GM21526 (cell line): ENCODE results near the gene COPRS.
"Not testable (repeated sequence)": the region's sequence is repeated elsewhere in the genome, so short reads cannot be mapped to it uniquely, and the experiment has no call there.

ENCODE experiments used
- ATAC-seq: cut with Tn5 transposase; IDR thresholded peaks from one replicate; pipeline ENCODE4 v1.9.1; 2021; ENCODE audit warnings: moderate library complexity; ENCODE audit not compliant: unreplicated experiment, low FRiP score

Gene COPRS

GRCh38 chr17:31815212-31815730 is 43.8 kb downstream of the COPRS start:
- no peak for ATAC-seq

GRCh38 chr17:31811101-31811500 is 47.9 kb downstream of the COPRS start:
- ATAC-seq = no peak

- ATAC-seq = not testable (repeated sequence)
Measured at GRCh38 chr17:31809876-31810275, 49.2 kb downstream of the COPRS start.

GRCh38 chr17:31808521-31809050 is 50.5 kb downstream of the COPRS start:
- ATAC-seq = no peak

- no peak for ATAC-seq
Measured at GRCh38 chr17:31807846-31808245, 51.2 kb downstream of the COPRS start.

GRCh38 chr17:31806921-31807320 is 52.1 kb downstream of the COPRS start:
- ATAC-seq = no peak

GRCh38 chr17:31803494-31804213 is 55.4 kb downstream of the COPRS start:
- no peak for ATAC-seq

- no peak for ATAC-seq
Measured at GRCh38 chr17:31802502-31802901, 56.5 kb downstream of the COPRS start.
